NCI-H1092 treated with DMSO at 0.1 percent for 48 hours (cell line): ENCODE data around the gene CMTM5.
A peak's percentile ranks its signal among the peaks of the same experiment; 100 is the strongest.

Source experiments
- DNase-seq: peaks from one replicate; lab custom pipeline; 2025; lab: John Stamatoyannopoulos, UW

Gene CMTM5

GRCh38 chr14:23376482-23377197 lies at the start of gene CMTM5:
CMTM5 (plus strand) TSS chr14:23377046; CDS start chr14:23377252, 206 bp downstream.
- no peak for DNase-seq

- DNase-seq: peak; percentile 78
These were observed 48.7 kb upstream of the CMTM5 start for GRCh38 chr14:23327947-23328744.

- no peak for DNase-seq
These were observed 41.2 kb upstream of the CMTM5 start for GRCh38 chr14:23335623-23336022.

- DNase-seq: no peak
These were observed 37.2 kb upstream of the CMTM5 start for GRCh38 chr14:23339506-23340268.

GRCh38 chr14:23344481-23344880 lies 32.4 kb upstream of the CMTM5 start:
- DNase-seq: no peak

GRCh38 chr14:23345987-23346692 lies 30.7 kb upstream of the CMTM5 start:
- no peak for DNase-seq

GRCh38 chr14:23346693-23347405 lies 30.0 kb upstream of the CMTM5 start:
- DNase-seq: no peak

- DNase-seq: no peak
These were observed 29.2 kb upstream of the CMTM5 start for GRCh38 chr14:23347406-23348296.

GRCh38 chr14:23348297-23348655 lies 28.6 kb upstream of the CMTM5 start:
- DNase-seq: no peak

GRCh38 chr14:23349156-23349845 lies 27.5 kb upstream of the CMTM5 start:
- DNase-seq: no peak

- peak; percentile 58 for DNase-seq
These were observed 25.0 kb upstream of the CMTM5 start for GRCh38 chr14:23351681-23352505.

GRCh38 chr14:23352506-23353432 lies 24.1 kb upstream of the CMTM5 start, which contains the start of gene SLC22A17:
SLC22A17 (minus strand) TSS chr14:23352887.
- DNase-seq: peak; percentile 92

GRCh38 chr14:23353433-23353780 lies 23.4 kb upstream of the CMTM5 start:
- DNase-seq: no peak

- no peak for DNase-seq
These were observed 21.9 kb upstream of the CMTM5 start for GRCh38 chr14:23354990-23355389.

GRCh38 chr14:23355871-23356435 lies 20.9 kb upstream of the CMTM5 start:
- DNase-seq: no peak

GRCh38 chr14:23356662-23357061 lies 20.2 kb upstream of the CMTM5 start:
- no peak for DNase-seq

- no peak for DNase-seq
These were observed 19.6 kb upstream of the CMTM5 start for GRCh38 chr14:23357261-23357660.
